Stimulated activated effector memory CD8-positive, alpha-beta T cell treated with anti-CD3 and anti-CD28 coated beads, Interleukin-12 subunit alpha, Interleukin-12 subunit beta, amount 100 ng/mL, for 72 hours (primary cell): ENCODE data around the gene PERM1.
"Not testable (repeated sequence)": the region's sequence is repeated elsewhere in the genome, so short reads cannot be mapped to it uniquely, and the experiment has no call there.

ENCODE experiments used
- ATAC-seq: fragments of 150-1000 bp; cut with Tn5 transposase; 2 replicates; pipeline ENCODE4 v1.10.0; 2021
- DNase-seq, 2 donors: peaks; one replicate each; pipeline ENCODE4 v3.0.0; 2021 to 2022; ENCODE audit warnings: low spot score in 2 of 2
- H3K27ac Mint-ChIP-seq: one replicate; pipeline ENCODE4 v1.8.0; 2022; ENCODE audit warnings: mild to moderate bottlenecking, mixed read lengths
- H3K36me3 Mint-ChIP-seq: one replicate; pipeline ENCODE4 v1.8.0; 2022; ENCODE audit warnings: mild to moderate bottlenecking, mixed read lengths
- H3K4me1 Mint-ChIP-seq: one replicate; pipeline ENCODE4 v1.8.0; 2022; ENCODE audit warnings: mixed read lengths
- H3K4me3 Mint-ChIP-seq: one replicate; pipeline ENCODE4 v1.8.0; 2022; ENCODE audit warnings: mild to moderate bottlenecking, mixed read lengths
- H3K9me3 Mint-ChIP-seq: one replicate; pipeline ENCODE4 v1.8.0; 2022; ENCODE audit warnings: mixed read lengths

The PERM1 gene

DNA sequence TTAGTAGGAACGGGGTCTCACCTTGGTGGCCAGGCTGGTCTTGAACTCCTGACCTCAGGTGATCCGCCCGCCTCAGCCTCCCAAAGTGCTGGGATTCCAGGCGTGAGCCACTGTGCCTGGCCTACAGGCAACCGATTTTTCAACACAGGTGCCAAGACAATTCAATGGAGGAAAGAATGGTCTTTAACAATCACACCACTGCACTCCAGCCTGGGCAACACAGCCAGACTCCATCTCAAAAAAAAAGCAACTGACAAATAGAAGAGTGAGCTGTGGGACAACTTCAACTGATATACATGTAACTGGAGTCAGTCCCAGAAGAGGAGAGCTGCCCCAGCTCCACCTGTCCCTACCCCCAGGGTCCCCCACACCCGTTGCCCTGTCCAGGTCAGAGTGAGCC lies 12.7 kb upstream of the PERM1 start:
- not testable (repeated sequence) for H3K36me3 Mint-ChIP-seq, H3K4me3 Mint-ChIP-seq, H3K9me3 Mint-ChIP-seq, ATAC-seq, H3K27ac Mint-ChIP-seq, DNase-seq
- H3K4me1 Mint-ChIP-seq: peaks cover 25% of the 10 kb centered on the region

- Mint-ChIP-seq H3K4me1 (peaks cover 32% of the 10 kb centered on the region), H3K9me3 (no peaks in the 10 kb centered on the region), H3K27ac (no peak overlapping the region), H3K4me3 (no peak overlapping the region), H3K36me3 (peaks cover 7% of the 10 kb centered on the region)
- no peak for ATAC-seq
- no peak for DNase-seq
Observed at GRCh38 chr1:993379-993995, 11.6 kb upstream of the PERM1 start.

- Mint-ChIP-seq H3K4me1 (peaks cover 35% of the 10 kb centered on the region), H3K4me3 (no peak overlapping the region), H3K9me3 (no peaks in the 10 kb centered on the region), H3K36me3 (peaks cover 7% of the 10 kb centered on the region), H3K27ac (no peak overlapping the region)
- ATAC-seq (peak; percentile 61), DNase-seq (no peak)
Observed at GRCh38 chr1:992362-992761, 10.5 kb upstream of the PERM1 start.

GRCh38 chr1:991895-992294 lies 10.0 kb upstream of the PERM1 start:
- peaks cover 35% of the 10 kb centered on the region for H3K4me1 Mint-ChIP-seq
- no peak for DNase-seq
- no peak overlapping the region for H3K4me3 Mint-ChIP-seq
- ATAC-seq: no peak
- H3K36me3 Mint-ChIP-seq: peaks cover 7% of the 10 kb centered on the region
- no peak overlapping the region for H3K27ac Mint-ChIP-seq
- no peaks in the 10 kb centered on the region for H3K9me3 Mint-ChIP-seq

DNA sequence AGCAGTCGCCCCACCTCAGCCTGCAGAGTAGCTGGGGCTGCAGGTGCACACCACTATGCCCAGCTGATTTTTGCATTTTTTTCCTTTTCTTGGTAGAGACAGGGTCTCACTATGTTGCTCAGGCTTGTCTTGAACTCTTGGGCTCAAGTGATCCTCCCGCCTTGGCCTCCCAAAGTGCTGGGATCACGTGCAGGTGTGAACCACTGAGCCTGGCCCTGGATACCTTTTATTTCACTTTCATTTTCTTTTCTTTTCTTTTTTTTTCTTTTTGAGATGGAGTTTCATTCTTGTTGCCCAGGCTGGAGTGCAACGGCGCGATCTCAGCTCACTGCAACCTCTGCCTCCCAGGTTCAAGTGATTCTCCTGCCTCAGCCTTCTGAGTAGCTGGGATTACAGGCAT lies 9.4 kb upstream of the PERM1 start:
- H3K36me3 Mint-ChIP-seq, ATAC-seq, DNase-seq, H3K27ac Mint-ChIP-seq, H3K9me3 Mint-ChIP-seq, H3K4me3 Mint-ChIP-seq: not testable (repeated sequence)
- peaks cover 35% of the 10 kb centered on the region for H3K4me1 Mint-ChIP-seq

DNA sequence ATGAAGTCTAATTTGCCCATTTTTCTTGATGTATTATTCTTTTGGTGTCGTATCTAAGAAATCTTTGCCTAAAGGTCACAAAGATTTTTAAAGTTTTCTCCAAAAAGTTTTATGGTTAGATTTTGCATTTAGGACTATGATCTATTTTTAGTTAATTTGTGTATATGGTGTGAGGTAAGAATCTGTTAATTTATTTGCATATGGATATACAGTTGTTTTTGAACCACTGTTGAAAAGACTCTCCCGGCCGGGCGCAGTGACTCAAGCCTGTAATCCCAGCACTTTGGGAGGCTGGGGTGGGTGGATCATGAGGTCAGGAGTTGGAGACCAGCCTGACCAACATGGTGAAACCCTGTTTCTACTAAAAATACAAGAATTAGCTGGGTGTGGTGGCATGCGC lies 6.2 kb upstream of the PERM1 start:
- not testable (repeated sequence) for H3K9me3 Mint-ChIP-seq, DNase-seq, H3K36me3 Mint-ChIP-seq, H3K27ac Mint-ChIP-seq, H3K4me3 Mint-ChIP-seq, ATAC-seq
- peaks cover 29% of the 10 kb centered on the region for H3K4me1 Mint-ChIP-seq

DNA sequence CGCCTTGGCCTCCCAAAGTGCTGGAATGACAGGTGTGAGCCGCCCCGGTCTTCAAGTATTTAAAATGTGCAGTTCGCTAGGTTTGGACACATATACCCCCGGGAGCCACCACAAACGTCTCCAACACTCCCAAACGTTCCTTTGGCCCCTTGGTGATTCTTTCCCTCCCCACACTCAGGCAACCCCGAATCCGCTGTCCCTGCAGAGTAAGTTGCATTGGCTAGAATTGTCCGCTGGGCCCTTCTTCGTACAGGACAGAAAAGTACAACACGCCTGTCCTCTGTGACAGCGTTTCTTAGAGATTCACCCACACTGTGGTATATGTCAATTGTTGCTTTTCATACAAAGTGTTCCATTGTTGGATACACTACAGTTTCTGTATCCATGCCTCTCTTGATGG lies 3.2 kb upstream of the PERM1 start:
- Mint-ChIP-seq H3K4me1 (peaks cover 10% of the 10 kb centered on the region), H3K4me3 (no peak overlapping the region), H3K36me3 (peaks cover 7% of the 10 kb centered on the region), H3K27ac (no peak overlapping the region), H3K9me3 (no peaks in the 10 kb centered on the region)
- DNase-seq (no peak), ATAC-seq (no peak)

DNA sequence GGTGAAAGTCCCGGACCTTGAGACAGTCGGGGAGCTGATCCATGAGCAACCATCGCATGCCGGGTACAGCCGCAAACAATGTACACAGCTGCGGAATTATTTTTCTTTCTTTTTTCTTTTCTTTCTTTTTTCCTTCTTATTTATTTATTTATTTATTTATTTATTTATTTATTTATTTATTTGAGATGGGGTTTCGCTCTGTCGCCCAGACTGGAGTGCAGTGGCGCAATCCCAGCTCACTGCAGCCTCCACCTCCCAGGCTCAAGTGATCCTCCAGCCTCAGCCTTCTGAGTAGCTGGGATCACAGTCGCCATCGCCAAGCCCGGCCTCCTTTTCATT lies 2.6 kb upstream of the PERM1 start:
- ATAC-seq (no peak), DNase-seq (no peak)
- H3K27ac Mint-ChIP-seq: no peak overlapping the region
- H3K4me1 Mint-ChIP-seq: peaks cover 10% of the 10 kb centered on the region
- H3K36me3 Mint-ChIP-seq: peaks cover 7% of the 10 kb centered on the region
- H3K4me3 Mint-ChIP-seq: no peak overlapping the region
- H3K9me3 Mint-ChIP-seq: no peaks in the 10 kb centered on the region

GRCh38 chr1:983798-984475 lies 2.0 kb upstream of the PERM1 start:
- DNase-seq (peak; percentile 64 to 83), ATAC-seq (peak; percentile 64)
- H3K27ac Mint-ChIP-seq: no peak overlapping the region
- H3K9me3 Mint-ChIP-seq: no peaks in the 10 kb centered on the region
- peaks cover 7% of the 10 kb centered on the region for H3K4me1 Mint-ChIP-seq
- peaks cover 2% of the 10 kb centered on the region for H3K36me3 Mint-ChIP-seq
- H3K4me3 Mint-ChIP-seq: no peak overlapping the region

GRCh38 chr1:982765-983436 lies 1.0 kb upstream of the PERM1 start:
- Mint-ChIP-seq H3K36me3 (no peaks in the 10 kb centered on the region), H3K27ac (no peak overlapping the region), H3K4me3 (no peak overlapping the region), H3K9me3 (no peaks in the 10 kb centered on the region), H3K4me1 (no peaks in the 10 kb centered on the region)
- DNase-seq (no peak), ATAC-seq (no peak)

DNA sequence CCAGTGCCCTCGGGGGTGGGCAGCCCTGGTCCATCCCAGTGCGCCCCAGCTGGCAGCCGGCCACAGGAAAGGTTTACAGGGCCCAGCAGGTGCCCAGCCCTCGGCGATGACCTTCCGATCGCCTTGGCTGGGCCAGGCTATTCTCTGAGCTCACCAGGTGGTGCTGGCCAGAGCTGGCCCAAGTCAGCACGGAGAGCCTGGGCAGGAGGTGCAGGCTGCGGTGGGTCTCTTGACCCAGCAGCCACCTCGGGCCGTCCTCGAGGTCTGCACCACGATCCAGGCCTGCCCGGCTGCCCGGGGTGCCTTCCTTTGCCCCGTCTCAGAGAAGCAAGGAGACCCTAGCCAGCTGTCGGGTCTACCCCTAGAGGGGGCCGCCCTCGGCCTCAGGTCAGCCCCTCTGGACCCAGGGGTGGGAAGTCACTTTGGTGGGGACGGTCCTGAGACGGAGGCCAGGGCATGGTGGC lies 370 bp downstream of the PERM1 start:
- DNase-seq: no peak
- Mint-ChIP-seq H3K27ac (no peak overlapping the region), H3K4me3 (no peak overlapping the region), H3K9me3 (no peaks in the 10 kb centered on the region), H3K4me1 (no peaks in the 10 kb centered on the region), H3K36me3 (no peaks in the 10 kb centered on the region)
- no peak for ATAC-seq

DNA sequence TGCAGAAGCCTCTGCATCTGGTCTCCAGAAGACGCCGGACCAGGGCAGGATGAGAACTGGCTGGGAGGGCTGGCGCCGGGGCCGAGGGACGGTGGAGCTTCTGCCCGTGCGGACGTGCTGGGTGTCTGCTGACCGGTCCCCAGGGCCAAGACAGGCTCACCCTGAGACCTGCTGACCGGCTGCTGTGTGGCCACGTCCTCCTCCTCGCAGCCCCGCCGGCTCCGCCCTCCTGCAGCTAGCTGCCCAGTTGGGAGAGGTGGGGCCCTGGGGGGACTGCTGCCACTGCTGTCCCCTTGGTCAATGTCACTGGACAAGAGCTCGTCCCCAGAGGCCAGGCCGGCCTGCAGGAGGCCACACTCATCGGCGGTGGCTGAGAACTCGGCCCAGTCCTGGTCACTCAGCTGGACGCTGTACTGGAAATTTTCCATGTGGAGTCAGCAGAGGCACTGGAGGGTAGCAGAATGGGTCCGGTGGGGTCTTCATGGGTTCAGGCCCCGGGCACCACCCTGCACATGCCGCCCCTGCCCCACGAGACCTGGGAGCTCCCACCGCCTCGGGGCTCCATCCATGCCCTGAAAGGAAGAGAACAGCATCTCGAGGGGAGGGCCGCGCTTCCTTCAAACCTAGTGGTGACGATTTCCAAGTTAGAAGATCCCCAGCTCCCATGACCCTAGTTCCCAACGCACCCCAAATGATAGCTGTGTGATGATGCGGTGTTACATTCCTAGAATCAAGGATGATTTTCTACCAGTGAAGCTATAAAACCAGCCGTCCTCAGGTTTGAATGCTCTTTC lies 1.1 kb downstream of the PERM1 start:
- ATAC-seq (no peak), DNase-seq (no peak)
- H3K9me3 Mint-ChIP-seq: no peaks in the 10 kb centered on the region
- H3K4me3 Mint-ChIP-seq: no peak overlapping the region
- no peaks in the 10 kb centered on the region for H3K36me3 Mint-ChIP-seq
- H3K27ac Mint-ChIP-seq: no peak overlapping the region
- peaks cover 3% of the 10 kb centered on the region for H3K4me1 Mint-ChIP-seq

DNA sequence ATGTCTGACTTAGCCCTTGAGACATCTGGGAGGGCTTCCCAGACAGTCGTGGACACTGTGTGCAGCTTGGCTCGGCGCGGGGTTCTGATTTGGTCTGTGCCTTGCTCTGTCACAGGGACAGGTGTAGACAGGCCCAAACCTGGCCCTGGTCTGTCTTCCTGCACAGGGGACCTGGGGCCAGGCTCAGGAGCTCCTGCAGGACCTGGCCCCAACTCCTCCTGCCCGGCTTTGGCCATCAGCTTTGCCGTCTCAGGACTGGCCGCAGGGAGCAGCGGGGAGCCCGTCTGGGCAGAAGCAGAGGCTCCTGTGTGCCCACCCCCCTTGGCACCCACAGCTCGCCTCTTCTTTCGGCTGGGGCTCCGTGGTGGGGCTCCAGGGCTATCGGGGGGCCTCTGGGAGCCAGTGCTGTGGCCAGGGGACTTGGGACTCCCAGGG lies 1.7 kb downstream of the PERM1 start:
- DNase-seq (no peak), ATAC-seq (no peak)
- no peak overlapping the region for H3K4me3 Mint-ChIP-seq
- peaks cover 6% of the 10 kb centered on the region for H3K4me1 Mint-ChIP-seq
- H3K36me3 Mint-ChIP-seq: no peaks in the 10 kb centered on the region
- H3K27ac Mint-ChIP-seq: no peak overlapping the region
- no peaks in the 10 kb centered on the region for H3K9me3 Mint-ChIP-seq

DNA sequence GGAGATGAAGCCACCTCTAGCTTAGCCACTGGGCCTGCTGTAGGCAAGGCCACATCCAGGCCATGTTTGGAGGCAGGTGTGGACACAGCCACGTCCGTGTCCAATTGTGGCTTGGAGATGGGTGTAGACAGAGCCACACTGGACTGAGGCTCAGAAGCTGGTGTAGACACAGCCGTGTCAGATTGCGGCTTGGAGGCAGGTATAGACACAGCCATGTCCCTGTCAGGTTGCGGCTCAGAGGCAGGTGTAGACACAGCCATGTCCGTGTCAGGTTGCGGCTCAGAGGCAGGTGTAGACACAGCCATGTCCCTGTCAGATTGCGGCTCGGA lies 2.2 kb downstream of the PERM1 start:
- no peak overlapping the region for H3K27ac Mint-ChIP-seq
- H3K36me3 Mint-ChIP-seq: no peaks in the 10 kb centered on the region
- no peaks in the 10 kb centered on the region for H3K9me3 Mint-ChIP-seq
- DNase-seq (no peak), ATAC-seq (no peak)
- H3K4me1 Mint-ChIP-seq: peaks cover 6% of the 10 kb centered on the region
- no peak overlapping the region for H3K4me3 Mint-ChIP-seq

DNA sequence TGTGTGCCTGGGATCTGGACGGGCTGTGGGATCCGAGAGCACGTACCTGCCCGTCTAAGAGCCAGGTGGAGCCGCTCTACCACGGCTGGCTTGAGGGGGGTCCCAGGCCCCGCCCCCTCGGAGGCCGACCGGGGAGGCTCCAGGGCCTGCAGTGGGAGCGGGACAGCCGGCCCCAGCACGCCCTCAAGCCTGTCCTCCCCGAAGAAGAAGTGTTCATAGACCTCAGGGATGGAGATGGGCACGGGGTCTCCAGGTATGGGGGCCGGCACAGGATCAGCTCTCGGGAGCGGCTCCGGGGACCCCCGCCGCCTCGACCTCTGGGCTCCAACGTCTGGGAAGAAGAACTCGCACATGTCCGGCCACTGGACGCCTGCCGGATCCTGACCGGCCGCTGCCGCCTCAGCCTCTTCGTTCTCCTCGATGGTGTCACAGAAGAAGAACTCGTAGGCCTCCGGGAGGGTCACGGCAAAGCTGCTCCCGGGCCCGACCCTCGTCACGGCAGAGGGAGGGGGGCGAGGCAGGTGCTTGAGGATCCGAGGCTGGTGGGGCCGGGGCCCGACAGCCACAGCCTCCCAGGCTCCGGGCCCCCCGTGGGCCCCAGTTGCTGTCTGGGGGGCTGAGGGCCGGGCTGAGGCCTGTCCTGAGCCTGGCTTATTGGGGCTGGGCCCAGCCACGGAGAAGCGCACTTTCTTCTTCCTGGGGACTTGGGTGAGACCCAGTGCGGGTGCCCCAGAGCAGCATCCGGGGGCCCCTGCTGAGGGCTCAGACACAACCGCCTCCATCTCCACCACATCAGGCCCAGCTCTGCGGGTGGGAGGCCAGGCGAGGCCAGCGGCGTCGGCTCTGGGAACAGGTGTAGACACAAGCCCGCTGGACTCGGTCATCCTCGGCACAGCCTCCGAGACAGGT lies 2.8 kb downstream of the PERM1 start:
- Mint-ChIP-seq H3K4me3 (no peak overlapping the region), H3K9me3 (no peaks in the 10 kb centered on the region), H3K4me1 (peaks cover 6% of the 10 kb centered on the region), H3K36me3 (no peaks in the 10 kb centered on the region), H3K27ac (no peak overlapping the region)
- ATAC-seq: no peak
- DNase-seq: no peak
